Germinal center (tissue), 1 donor: ENCODE results near the gene RECK.
A peak's percentile ranks its signal among the peaks of the same experiment; 100 is the strongest.
"Not testable (repeated sequence)": the region's sequence is repeated elsewhere in the genome, so short reads cannot be mapped to it uniquely, and the experiment has no call there.

Experiments
- DNase-seq: peaks from one replicate; pipeline ENCODE4 v3.0.0; 2012; ENCODE audit warnings: mixed read lengths, low spot score

RECK gene, protein sequence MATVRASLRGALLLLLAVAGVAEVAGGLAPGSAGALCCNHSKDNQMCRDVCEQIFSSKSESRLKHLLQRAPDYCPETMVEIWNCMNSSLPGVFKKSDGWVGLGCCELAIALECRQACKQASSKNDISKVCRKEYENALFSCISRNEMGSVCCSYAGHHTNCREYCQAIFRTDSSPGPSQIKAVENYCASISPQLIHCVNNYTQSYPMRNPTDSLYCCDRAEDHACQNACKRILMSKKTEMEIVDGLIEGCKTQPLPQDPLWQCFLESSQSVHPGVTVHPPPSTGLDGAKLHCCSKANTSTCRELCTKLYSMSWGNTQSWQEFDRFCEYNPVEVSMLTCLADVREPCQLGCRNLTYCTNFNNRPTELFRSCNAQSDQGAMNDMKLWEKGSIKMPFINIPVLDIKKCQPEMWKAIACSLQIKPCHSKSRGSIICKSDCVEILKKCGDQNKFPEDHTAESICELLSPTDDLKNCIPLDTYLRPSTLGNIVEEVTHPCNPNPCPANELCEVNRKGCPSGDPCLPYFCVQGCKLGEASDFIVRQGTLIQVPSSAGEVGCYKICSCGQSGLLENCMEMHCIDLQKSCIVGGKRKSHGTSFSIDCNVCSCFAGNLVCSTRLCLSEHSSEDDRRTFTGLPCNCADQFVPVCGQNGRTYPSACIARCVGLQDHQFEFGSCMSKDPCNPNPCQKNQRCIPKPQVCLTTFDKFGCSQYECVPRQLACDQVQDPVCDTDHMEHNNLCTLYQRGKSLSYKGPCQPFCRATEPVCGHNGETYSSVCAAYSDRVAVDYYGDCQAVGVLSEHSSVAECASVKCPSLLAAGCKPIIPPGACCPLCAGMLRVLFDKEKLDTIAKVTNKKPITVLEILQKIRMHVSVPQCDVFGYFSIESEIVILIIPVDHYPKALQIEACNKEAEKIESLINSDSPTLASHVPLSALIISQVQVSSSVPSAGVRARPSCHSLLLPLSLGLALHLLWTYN

DNA sequence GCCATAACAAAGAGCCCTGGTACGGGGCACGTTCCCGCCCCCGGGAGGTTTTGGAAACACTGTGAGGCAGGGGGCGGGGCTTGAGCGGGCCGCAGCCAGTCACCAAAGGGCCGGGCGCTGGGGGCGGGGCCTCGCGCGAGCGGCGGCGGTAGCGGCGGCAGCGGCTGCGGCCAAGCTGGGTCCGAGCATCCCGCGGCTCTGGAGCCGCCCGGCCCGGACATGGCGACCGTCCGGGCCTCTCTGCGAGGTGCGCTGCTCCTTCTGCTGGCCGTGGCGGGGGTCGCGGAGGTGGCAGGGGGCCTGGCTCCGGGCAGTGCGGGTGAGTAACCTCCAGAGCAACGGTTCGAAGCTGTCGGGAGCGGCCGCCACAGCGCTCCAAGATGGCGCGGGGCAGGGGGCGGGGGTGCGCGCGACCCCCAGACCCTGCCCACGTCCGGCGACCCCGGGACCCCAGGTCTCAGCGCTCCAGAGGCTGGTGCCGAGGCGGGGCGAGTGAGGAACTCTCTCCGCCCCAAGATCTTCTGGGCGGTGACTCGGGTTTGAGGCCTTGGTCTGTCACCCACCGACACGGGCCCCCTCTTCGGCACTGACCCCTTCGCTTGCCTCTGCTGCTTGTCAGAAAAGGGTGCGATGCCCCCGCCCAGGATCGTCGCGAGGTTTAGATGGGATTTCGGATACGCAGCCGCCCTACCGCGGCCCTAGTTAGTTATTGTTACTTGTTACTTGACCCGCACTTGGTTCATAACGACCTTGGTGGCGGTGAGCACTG, at the start of gene RECK:
Gene RECK (plus strand): TSS at position 134 of the 769 bp plus-strand sequence. CDS start 86 bp downstream, at position 220.
- peak; percentile 94 for DNase-seq

DNA sequence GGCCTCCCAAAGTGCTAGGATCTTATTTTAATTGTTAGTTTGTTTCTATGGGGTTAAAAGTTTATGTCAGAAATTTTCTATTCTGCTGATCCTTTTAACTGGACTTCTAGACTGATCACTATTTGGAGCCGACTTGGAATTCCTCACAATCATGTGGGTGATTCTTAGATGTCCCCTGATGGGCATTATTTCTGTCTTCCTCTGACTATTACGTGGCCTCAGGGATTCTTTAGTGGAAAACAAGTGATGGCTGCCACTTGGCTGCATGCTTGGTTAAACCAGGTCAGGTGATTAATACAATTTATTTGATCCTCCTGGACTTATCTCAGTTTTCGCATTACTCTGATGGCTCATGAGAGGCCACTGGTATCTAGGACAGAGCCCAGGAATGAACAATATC, 46.6 kb upstream of the RECK start:
- DNase-seq, result no peak

DNA sequence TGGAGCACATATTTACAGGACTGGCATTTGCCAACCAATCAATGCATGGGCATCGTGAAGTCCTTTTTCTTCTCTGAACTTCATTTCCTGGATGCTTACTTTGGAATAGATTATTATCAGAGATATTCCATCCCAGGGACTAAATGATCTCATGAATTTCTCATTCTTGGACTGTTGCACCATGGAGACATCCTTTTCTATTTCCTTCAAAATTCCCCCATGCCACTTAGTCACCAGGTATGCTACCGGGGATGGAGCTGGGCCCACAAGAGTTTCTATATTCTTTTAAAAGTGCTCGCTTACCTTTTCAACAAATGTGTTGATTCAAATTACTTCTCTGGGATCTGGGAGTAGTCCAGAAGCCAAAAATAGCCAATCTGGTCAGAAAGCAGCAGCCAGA, 43.6 kb upstream of the RECK start:
- not testable (repeated sequence) for DNase-seq

DNA sequence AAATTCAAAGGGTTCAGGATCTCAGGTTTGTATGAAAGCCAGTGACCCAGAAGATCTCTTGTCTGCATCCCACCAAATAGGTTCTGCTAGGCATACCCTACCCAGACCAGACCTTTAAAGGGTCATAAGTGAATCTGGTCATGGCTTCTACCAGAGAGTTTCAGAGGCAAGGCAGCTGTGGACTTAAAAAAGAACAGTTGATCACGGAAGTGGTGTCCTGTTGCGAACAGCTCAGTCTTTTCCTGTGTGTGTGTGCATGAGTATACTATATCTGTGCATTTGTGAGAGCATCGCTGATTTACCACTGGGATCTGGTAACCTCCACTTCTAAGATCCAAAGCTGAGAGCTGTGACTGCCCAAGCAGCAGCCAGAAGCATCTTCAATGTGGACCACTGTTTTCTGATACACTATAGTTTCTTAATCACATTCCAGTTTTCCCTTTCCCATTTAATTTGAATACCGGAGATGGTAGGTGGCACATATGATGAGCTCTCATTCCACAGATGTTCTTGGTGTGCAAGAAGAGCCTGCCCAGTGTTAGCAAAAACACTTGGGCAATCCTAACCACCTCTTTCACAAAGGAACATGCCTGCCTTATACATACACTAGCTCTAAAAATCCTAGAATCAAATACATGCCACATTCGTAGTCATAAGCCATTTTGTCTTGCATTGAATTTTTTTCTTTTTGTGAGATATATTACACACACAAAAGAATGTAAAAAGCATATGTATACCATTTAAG, 42.6 kb upstream of the RECK start:
- DNase-seq, result no peak

DNA sequence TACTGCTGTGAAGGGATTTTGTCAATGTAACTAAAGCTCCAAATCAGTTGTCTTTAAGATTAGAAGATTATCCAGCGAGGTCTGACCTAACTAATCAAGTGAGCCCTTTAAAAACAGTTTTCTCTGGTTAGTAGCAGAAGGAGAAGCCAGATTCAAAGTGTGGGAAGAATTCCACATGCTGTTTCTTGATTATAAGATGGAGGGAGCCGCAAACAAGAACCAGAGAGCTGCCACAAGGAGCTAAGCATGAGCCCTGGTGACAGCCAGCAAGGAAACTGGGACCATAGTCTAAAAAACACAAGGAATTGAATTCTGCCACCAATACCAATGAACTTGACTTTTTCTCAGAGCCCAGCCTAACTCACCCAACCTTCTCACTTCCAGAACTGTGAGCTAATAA, 41.8 kb upstream of the RECK start:
- DNase-seq, result no peak

DNA sequence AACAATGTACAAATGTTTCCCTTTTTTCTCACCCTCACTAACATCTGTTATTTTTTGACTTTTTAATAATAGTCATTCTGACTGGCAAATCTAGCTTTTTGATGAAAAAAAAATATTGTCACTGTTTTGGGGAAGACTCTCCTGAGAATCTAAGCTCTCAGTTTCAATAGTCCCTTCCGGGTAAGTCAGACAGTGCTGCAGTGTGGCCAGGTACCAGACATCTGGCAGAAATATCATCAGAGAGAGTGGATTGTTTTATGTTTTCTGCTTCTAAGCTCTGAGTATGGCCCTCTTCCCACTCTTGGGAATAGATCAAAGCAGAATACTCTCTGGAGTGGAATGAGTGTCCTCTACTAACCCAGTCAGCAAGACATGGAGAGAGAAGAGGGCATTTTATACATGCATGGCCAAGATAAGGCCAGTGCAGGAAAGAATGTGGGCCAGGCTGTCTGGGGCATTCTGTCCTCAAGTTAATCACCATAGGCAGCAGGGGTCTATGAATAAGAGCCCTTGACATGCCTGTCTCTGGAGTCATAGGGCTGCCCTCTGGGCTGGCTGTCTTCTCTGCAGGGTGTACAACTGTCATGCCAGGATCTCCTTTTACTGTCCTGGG, 40.2 kb upstream of the RECK start:
- DNase-seq, result no peak

DNA sequence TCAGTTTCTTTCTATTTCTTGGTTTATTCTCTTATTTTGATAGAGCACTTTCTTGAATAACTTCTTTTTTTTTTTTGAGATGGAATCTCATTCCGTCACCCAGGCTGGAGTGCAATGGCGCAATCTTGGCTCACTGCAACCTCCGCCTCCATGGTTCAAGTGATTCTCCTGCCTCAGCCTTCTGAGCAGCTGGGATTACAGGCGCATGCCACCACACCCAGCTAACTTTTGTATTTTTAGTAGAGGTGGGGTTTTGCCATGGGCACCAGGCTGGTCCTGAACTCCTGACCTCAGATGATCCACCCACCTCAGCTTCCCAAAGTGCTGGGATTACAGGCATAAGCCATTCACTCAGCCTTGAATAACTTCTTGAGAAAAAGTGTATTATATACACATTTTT, 39.7 kb upstream of the RECK start:
- DNase-seq, result not testable (repeated sequence)

DNA sequence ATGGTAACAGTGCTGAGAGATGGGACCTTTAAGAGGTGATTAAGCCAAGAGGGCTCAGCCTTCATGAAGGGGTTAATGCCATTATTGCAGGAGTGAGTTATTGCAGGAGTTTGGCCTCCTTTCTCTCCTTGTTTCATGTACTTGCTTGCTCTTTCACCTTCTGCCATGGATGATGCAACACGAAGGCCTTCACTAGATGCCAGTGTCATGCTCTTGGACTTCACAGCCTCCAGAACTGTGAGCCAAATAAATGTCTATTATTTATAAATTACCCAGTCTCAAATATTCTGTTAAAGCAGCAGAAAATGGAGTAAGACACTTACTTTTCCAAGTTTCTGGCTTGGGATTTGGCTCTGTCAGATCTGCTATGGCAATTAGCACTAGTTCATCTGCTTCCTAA, 38.4 kb upstream of the RECK start:
- DNase-seq, result no peak

DNA sequence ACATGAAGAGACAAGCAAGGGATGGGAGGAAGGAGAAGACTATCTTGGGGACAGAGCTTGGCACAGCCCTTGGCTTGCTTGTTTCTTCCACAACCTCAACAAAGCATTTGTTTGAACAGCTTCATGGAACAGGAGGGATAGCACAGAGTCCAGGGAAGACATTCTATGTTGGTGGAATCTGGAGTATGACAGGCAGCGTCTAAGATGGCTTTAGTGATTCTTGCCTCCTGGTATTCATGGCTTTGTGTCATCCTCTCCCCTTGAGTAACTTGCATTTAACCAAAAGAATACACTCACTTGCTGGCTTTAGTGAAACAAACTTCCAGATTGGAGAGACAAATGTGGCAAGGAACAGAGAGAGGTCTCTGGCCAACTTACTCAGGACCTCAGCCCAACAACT, 30.8 kb upstream of the RECK start:
- no peak for DNase-seq

DNA sequence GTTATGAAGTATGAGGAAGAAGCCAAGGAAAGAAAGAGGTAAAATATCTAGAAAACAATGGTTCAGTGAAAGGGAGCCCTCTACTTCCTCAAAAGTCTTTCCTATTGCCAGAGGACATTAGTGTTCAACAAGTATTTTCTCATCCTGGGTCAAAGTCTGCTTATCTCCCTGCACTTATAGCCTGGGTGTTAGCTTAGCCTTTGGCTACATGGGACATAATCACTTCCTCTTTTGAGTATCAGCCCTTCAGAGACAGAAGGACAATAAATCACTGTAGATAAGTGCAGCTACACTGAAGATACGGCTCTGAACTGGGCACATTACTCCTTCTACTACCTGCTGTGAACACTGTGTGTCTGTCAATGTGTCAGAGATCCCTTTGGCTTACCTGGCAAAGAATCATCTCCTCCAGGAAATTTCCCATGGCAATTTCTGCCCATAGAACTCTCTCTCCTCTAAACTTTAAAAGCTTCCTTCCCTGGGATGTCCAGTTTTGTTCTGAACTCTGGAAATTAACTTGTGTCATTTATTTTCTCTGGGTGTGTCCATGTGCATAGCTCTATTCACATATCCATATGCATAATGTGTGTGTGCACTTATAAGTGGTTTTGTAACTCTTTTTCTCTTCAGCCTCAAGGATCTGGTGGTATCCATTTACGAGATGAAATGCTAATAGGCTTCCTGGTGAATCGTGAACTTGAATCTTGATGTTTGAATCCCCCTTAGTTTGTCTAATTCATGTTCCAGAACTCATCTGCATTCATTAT, 30.0 kb upstream of the RECK start:
- no peak for DNase-seq

DNA sequence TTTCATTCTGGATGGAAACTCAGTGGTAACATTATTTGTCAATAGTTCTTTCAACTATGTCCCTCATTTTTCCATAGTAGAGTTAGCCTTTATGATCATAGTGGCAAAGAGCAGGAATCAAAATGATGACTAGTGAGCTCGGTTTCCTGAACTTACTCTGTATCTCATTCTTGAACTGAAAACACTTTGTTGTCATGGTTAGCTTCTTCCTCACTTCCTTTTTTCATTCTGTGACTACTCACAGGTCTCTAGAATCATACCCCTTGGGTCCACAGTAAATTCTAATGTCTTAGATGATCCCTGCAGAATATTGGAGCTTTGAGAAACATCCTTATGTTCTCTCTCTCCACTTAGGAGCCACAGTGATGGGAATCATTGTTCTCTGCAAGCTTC, 29.4 kb upstream of the RECK start:
- peak; percentile 44 for DNase-seq

DNA sequence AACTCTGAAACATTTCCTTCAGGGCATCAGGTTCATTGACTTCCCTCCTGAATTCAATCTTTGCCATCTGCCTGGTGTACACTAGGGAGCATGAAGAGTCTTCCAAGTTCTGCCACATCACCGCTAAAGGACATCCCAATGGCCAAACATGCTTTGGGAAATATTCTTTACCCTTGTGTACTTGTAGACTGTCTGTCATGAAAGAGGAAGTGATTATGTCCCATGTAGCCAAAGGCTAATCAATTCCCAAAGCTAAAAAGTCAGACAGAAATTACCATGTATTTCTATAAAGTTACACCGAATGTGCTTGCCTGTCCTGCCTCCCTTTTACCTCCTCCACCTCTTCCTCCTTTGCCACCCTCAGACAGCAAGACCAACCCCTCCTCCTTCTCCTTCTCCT, 28.9 kb upstream of the RECK start:
- no peak for DNase-seq

DNA sequence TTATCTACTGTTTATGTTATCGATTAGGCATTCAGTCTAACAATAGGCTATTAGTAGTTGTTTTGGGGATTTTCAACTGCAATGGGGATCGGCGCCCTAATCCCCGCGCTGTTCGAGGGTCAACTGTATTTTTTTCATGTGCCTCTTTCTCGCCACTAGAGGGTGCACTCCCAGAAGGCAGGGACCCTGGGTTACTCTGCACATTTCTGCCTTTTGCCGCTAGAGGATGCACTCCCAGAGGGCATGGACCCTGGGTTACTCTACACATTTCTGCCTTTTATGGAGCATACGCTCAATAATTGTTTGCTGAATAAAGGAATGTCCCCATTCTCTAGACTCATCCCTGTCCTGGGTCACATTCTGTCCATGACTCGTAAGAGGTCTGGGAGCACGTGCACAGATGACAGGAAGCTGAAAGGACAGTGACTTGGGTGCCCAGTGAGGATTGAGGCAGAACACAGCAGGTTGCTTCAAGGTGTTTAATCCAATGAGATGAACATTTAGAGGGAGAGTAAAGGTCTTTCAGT, 27.9 kb upstream of the RECK start:
- peak; percentile 86 for DNase-seq

DNA sequence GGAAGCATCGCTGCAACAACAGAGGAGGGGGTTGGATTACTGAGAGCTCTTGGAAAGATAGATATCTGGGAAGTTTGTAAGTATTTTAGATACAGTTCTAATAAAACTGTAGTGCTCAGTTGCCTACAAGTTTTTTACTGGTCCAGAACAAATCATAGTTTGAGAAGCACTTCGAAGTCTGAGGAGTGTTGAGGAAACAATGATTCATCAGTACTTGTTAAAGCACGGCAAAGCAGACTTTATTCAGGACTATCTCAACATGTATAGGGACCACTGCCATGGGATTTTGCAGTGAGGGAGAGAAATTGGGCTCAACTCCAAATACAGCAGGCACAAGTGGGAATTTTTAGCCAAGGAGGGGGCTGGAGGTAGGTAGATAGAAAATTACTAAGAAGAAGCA, 25.3 kb upstream of the RECK start:
- DNase-seq, result no peak

DNA sequence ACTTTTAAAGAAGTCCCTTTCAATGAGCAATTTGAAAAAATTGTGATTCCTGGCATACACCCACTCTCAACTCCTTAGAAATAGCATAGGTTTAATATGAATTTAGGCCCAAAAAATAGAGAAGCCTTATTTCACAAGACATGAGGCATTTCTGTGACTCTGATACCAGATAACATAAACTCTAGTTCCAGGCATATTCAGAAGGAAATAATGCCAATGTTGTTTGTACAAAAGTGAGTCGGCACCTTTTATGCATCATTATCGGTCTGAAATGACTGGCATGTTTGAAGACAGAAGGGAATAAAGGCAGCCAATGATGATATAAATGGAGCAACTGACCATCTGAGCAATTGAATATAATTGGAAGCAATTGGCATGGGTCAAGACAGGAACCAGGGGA, 19.4 kb upstream of the RECK start:
- no peak for DNase-seq

DNA sequence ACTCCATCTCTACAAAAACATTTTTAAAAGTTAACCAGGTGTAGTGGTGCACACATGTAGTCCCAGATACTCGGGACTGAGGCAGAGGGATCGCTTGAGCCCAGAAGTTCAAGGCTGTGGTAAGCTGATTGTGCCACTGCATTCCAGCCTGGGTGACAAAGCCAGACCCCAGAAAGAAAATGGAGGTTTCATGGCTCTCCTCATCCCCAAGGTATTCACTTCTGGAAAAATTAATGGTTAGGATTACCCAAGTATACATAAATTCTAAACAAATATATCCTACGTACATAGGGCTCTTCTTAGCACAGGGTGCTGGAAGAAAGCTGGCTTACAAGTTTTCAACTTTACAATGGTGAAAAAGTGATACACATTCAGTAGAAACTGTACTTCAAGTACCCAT, 18.6 kb upstream of the RECK start:
- no peak for DNase-seq

DNA sequence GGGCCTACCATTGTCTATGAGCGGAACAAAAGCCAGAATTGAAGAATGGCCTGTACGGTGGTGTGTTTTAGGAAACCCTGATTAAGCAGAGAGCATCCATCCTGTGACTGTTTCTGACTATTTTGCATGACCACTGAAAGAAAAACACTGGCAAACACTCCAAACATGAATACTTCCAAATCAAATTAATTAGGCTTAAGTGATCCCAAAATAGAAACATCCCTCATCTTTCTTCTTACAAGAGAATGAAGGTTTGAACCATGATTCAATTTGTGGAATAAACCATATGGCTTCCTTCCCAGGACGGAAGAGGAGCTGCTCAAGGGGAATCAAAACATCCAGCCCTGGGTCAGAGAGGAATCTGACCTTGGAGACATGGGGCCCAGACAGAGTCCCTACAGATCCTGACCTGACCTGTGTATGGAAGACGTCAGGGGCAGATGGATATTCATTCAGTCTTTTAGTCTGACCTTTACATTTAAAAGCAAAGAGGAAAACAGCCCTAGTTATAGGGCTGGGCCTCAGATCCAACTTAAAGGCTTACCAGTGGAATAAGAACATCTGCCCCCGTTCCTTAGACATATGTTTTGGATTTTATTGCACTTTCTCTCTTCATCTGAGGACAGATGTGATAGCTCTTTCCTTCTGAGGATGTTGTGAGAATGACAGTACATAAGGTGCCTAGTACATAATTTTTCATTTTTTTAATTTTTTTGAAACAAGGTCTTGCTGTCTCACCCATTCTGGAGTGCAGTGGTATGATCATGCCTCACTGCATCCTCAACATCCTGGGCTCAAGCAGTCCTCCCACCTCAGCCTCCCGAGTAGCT, 17.6 kb upstream of the RECK start:
- DNase-seq, result no peak

DNA sequence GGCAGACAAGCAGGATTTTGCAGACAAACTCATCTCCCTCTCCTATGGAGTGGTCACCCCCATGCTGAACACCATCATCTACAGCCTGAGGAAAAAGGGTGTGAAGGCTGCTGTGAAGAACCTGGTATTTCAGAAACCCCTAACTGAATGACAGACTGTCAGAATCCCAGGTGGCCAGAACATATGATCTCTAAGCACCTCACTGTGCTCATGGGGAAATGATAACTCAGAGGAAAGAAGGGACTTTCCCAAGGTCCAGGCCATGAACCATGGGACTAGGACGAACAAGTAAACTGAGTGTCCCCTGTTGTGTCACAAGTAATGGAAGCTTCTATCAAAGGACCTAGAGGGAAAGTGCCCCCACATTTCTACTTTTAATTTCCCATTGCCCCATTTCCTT, 14.7 kb upstream of the RECK start:
- no peak for DNase-seq
